Measurements from ENCODE around the gene PRM3.
"Not testable (repeated sequence)": the region's sequence is repeated elsewhere in the genome, so short reads cannot be mapped to it uniquely, and the experiment has no call there.

The PRM3 gene

DNA sequence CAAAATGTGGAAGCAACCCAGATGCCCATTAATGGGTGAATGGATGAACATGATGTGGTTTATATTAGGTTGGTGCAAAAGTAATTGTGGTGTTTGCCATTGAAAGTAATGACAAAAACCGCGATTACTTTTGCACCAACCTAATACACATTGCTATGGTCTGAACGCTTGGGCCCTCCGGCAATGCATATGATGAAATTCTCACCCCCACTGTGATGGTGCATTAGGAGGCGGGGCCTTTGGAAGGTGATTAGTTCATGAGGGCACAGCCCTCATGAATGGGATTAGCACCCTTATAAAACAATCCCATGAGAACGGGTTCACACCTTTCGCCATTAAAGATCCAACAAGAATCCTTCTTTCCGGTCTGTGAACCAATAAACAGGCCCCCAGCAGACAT is 33.0 kb upstream of the PRM3 start:
- no peak for DNase-seq

DNA sequence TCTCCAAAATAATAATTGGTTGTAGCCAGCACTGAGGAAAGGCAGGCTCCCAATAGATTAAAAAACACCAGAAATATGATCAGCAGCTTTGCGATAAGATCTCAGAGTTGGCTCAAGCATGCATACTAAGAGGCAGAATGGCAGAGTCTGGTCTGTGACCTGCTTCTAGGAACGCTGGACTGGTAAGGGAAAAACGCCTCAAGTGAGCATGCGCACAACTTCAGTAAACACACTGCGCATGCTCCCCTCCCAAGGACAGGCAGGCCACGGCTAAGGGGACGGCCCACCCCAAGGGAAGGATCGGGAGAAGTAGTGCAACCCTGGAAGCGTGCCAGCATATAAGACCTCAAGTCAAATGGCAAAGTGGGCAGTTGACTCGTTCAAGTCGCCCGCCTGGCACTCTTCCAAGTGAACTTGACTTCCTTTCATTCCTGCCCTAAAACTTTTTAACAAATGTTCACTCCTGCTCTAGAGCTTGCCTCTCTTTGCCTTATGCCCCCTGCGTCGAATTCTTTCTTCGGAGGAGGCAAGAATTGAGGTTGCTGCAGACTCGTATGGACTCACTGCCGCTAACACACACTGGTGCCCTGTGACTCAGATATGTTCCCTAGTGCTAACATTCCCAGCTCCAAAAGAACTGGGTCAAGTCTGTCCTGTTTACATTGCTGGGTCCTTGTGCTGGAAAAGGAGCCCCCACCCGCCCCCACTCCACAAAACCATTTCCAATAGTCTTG is 30.1 kb upstream of the PRM3 start:
- no peak for DNase-seq

DNA sequence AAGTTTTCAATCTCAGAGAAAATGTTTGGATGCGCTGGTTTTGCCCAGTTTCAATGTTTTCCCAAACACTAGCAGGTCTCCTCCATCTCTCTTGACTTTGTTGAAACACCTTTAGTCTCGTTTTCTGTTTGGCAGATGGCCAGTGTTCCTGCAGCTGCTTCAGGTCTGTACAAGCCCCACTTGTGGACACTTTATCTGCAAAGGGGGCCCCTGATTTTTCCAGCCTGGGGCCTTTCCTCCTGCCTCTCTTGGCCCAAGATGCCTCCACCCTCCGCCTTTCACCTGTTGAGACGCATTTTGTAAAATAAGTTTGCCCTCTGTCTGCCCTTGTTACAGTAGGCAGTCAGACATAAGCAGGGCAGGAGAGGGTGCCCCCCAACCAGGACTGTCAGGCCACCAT is 29.5 kb upstream of the PRM3 start:
- DNase-seq: no peak

DNA sequence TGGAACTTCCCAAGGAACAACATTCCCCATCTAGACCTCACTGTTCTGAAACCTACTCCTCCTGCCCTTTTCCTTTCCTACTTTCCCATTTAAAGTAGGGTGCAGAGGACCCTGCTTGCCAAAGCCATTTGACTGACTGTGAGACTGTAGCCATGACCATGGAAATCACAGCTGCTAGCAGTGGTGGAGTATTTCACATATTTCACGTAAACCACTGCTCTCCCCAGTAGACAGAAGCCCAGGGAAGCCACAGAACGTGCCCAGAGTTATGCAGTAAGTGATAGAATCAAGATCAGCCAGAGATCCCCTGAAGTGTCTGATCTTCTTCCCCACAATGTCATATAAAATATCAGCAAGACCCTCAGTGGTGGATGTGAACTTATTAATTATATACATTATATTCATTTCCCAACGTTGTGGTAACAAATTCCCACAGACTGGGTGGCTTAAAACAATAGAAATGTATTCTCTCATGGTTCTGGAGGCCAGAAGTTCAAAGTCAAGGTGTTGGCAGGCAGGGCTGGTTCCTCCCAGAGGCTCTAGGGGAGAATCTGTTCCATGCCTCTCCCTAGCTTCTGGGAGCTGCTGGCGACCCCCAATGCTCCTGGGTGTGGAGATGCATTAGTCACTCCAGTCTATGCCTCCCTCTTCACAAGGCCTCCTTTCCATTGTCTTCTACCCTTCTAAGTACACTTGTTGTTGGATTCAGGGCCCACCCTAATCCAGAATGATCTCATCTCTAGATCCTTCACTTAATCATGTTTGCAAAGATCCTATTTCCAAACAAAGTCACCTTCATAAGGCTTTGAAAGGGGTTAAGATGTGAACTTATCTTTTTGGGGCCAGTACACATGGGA is 28.4 kb upstream of the PRM3 start:
- DNase-seq: no peak

DNA sequence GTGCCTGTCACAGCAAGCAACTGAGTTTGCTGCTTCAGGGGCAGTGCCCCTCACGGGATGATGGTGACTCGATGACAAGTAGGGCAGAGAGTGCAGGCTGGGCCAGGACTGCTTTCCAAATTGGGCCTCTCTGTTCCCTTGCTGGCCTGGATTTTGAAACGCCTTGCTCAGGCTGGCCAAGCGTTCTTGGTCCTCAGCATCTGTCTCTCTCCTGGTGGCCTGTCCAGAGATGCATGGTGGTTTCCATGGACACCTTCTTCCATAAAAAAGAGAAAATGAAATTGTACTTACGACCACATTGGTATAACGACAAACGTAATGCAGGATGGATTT is 27.1 kb upstream of the PRM3 start:
- no peak for DNase-seq

DNA sequence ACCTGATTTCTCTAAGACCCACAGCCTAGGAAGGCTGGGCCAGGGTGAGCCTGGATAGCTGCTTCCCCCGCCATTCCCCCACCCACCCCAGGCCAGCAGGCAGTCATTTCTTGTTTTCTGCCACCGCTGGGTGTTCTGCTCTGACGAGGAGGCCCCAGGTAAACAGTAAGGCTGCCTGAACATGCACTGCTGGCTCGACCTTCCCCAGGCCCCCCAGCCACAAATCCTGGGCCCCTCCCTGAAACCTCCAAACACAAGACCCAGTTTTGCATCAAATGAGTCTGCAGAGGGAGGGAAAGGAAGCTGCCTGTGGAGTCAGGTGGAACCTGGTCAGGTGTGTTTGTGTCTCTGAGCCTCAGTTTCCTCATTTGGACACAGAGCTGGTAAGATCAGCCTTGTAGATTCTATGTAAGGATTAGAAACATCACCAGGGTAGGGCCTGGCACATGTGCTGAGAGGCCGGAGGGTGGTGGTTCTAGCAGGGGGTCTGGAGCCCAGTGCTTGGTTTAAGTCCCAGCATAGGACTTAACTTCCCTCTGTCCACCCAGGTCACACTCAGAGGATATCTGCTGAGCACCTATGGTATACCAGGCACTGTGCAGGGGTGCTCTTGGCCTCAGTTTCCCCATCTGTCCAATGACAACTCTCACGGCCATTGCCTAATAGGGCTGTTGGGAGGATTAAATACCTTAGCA is 26.6 kb upstream of the PRM3 start:
- DNase-seq: no peak

- DNase-seq: not testable (repeated sequence)
Observed at GRCh38 chr16:11298950-11299547, 25.6 kb upstream of the PRM3 start.

DNA sequence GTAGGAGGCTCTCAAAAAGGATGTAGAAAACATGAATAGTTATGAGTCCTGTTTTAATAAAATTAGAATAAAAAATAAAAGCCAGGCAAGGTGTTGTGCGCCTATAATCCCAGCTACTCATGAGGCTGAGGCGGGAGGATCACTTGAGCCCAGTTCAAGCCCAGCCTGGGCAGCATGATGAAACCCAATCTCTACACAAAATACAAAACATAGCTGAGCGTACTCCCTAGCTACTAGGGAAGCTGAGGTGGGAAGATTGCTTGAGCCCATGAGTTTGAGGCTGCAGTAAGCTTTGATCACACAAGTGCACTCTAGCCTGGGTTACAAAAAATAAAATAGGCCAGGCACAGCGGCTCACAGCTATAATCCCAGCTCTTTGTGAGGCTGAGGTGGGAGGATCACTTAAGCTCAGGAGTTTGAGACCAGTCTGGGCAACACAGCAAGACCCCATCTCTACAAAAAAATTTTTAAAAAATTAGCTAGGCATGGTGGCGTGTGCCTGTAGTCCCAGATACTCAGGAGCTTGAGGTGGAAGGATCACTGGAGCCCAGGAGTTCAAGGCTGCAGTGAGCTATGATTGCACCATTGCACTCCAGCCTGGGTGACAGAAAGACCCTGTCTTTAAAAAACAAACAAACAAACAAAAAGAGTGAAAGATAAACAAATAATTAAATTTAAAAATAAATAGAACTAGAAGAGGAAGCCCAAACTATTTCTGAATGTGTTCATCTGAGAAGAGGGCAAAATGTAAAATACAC is 24.9 kb upstream of the PRM3 start:
- no peak for DNase-seq

GRCh38 chr16:11297492-11298142 is 24.2 kb upstream of the PRM3 start:
- peak in 50 of 51 donors; percentile 5 to 86 (median 58) for DNase-seq

DNA sequence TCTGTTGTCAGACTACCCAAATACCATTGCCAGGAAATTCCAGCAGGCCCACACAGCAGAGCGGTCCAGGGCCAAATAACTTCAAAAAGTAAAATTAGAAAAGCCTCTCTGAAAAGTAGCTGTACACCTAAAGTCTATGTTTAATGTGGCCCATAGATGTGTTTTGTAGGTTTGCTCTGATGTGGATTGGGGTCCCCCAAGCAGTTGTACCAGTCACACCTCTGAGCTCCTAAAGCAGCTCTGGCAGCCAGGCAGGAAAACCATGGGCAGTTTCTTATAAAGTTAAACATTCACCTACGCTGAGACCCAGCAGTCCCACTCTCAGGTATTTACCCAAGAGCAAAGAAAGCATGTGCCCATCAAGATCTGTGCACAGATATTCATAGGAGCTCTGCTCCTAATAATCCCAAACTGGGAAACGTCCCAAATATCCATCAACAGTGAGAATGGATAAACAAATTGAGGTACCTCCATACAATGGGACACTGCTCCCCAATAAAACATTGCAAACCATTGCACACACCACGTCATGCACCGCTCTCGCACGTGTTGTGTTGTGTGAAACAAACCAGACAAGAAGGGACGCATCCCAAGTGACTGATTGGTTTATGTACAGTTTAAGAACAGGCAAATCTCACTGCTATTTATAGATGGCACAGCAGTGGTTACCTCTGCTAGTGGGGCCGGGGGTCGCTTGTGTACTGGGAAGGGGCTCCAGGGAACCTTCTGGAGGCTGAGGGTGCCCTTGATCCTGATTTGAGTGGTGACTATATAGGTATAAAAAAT is 23.5 kb upstream of the PRM3 start:
- no peak for DNase-seq

DNA sequence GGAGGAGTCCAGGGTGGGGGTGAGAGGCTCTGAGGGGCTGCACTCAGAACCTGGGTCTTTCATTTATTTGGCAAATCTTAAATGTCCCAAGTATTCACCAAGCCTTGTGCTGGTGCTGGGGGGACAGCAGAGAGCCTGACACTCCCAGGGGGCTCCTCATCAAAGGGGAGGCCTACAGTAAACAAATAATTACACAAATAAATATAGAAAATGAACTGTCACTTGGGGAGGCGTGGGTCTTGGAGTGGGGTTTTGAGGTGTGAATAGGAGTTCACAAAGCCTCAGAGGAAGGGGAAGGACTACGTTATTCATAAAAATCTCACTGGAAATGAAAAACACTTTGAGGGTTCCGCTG is 22.9 kb upstream of the PRM3 start:
- no peak for DNase-seq

DNA sequence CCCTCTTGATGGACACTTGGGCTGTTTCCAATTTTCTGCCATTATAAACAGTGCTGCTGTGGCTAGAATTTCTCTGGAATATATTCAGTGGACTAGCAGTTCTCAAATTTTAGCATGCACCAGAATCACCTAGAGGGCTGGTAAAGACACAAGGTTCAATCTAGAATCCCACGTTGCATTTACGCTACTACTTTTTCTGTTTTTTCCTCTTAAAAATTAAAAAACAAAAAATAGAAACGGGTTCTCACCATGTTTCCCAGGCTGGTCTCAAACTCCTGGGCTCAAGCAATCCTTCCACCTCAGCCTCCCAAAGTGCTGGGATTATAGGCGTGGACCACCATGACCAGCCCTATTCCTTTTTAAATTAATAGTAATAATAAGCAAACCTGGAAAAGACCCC is 22.2 kb upstream of the PRM3 start:
- no peak for DNase-seq

GRCh38 chr16:11292076-11292748 is 18.8 kb upstream of the PRM3 start:
- DNase-seq: no peak

DNA sequence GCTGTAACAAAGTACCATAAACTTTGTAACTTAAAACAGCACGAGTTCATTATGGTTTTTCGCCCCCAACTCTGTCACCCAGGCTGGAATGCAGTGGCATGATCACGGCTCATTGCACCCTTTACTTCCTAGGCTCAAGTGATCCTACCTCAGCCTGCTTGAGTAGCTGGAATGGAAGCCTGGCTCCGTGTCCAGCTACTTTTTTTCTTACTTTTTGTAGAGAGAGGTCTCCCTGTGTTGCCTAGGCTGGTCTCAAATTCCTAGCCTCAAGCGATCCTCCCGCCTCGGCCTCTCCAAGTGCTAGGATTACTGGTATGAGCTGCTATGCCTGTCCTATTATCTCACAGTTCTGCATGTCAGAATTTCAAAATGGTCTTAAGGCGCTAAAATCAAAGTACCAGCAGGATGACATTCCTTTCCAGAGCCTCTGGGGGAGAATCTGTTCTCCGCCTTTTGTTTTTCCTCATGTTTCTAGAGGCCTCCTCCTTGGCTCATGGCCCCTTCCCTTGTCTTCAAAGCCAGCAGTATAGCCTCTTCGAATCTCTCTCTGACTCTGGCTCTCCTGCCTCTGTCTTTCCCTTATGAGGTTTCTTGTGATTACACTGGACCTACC is 17.8 kb upstream of the PRM3 start:
- DNase-seq: no peak

GRCh38 chr16:11290102-11290893 is 16.9 kb upstream of the PRM3 start:
- DNase-seq: no peak

DNA sequence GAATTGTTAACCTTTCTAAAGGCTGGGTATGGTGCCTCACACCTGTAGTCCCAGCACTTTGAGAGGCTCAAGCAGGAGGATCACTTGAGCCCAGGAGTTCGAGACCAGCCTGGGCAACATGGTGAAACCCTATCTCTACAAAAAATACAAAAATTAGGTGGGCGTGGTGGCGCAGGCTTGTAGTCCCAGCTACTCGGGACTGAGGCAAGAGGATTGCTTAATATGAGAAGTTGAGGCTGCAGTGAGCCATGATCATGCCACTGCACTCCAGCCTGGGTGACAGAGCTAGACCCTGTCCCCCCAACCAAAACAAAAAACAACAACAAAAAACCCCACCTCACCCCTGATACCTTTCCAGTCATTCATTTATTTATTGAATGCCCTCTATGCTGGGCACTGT is 16.3 kb upstream of the PRM3 start:
- not testable (repeated sequence) for DNase-seq

- DNase-seq: no peak
Observed at GRCh38 chr16:11289202-11289601, 15.8 kb upstream of the PRM3 start.

DNA sequence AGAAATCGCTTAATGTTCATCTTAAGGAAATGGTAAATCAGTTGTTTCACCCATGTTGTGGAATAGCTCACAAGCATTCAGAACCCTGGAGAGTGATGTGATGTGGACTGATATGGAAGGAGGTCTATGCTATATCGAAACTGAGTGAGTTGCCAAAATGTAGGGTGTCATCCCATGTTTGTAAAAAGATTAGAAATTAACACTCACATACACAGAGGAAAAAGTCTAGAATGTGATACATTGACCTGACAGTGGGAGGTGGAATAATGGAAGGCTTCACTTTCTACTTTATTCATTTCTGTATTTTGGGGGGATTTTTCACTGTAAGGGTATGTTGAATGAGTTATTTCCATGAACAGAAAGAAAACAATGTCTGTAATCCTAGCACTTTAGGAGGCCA is 12.4 kb upstream of the PRM3 start:
- no peak for DNase-seq
